Activated CD8-positive, alpha-beta memory T cell treated with anti-CD3 and anti-CD28 coated beads, Interleukin-2, amount 10 ng/mL, durations not matched to agents 7 days and 5 days (primary cell): ENCODE data around the gene TDP2. TPM values are rescaled to one million over a fixed set of nuclear protein-coding genes. Genes with fewer than 3 reads are reported as not detected.
"Not testable (repeated sequence)": the region's sequence is repeated elsewhere in the genome, so short reads cannot be mapped to it uniquely, and the experiment has no call there.

Experiments used
- ATAC-seq: fragments of 150-1000 bp; cut with Tn5 transposase; one replicate; pipeline ENCODE4 v1.10.0; 2021; ENCODE audit warnings: moderate library complexity
- CTCF ChIA-PET: fragments of 350-600 bp; sonication (Branson Sonifier 250); formaldehyde crosslinking; loops from one replicate; lab custom pipeline; 2021; ENCODE audit warnings: antibody characterized with exemption; lab: Charles Lee
- DNase-seq: peaks from one replicate; pipeline ENCODE4 v3.0.0-alpha.2; 2020
- H3K27ac Mint-ChIP-seq: one replicate; pipeline ENCODE4 v1.8.0; 2021; ENCODE audit warnings: mild to moderate bottlenecking, mixed read lengths
- H3K27me3 Mint-ChIP-seq: one replicate; pipeline ENCODE4 v1.8.0; 2021; ENCODE audit warnings: mixed read lengths
- H3K36me3 Mint-ChIP-seq: one replicate; pipeline ENCODE4 v1.8.0; 2021; ENCODE audit warnings: mild to moderate bottlenecking, mixed read lengths
- H3K4me1 Mint-ChIP-seq: one replicate; pipeline ENCODE4 v1.8.0; 2021; ENCODE audit warnings: mixed read lengths
- H3K4me3 Mint-ChIP-seq: one replicate; pipeline ENCODE4 v1.8.0; 2021; ENCODE audit warnings: mild to moderate bottlenecking, moderate library complexity, mixed read lengths
- H3K9me3 Mint-ChIP-seq: one replicate; pipeline ENCODE4 v1.8.0; 2022; ENCODE audit warnings: low read depth, mixed read lengths
- total RNA-seq, 2 experiments: library from RNA; stranded (reverse); gene quantifications; one replicate each; pipeline ENCODE4 v1.2.3, GENCODE V29; 2021

Gene TDP2
- total RNA-seq, 2 experiments from 2014 or later, result 40.5 to 45.7 TPM

DNA sequence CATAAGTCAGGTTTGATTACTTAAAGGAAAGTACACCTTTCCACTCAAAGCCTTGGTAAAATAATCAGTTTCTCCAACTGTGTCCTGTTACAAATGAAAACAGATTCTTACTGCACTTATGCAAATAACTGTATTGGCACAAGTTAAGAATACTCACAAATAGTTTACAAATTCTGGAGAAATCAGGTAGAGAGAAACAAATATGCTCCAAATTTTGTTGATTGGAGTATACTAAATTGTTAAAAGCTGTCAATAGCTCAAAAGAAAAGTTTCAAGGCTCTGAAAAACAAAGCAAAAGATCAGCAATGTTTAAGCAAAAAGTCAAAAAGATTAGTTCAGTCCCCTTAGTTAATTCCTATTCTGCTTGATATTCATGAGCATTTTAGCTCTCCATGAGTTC, 3.8 kb upstream of the TDP2 start:
- CTCF ChIA-PET, result not testable (repeated sequence)

DNA sequence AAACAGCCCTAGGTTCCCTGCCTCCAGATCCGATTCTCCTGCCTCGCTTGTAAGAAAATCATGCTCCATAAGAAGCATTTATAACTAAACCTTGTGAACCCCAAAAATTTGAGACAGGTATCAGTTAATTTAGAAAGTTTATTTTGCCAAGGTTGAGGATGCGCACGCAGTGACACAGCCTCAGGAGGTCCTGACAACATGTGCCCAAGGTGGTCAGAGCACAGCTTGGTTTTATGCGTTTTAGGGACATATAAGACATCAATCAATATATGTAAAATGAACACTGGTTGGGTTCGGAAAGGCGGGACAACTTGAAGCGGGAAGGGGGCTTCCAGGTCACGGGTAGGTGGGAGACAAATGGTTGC, 2.3 kb upstream of the TDP2 start:
- CTCF ChIA-PET, result interaction anchor here (1.1 kb wide), 1 partner anchor 23 kb away, joined by 4 read pairs; the partner anchor contains the start of gene KIAA0319
- Mint-ChIP-seq H3K36me3 (peaks cover 37% of the 10 kb centered on the region), H3K27me3 (no peaks in the 10 kb centered on the region), H3K27ac (no peak overlapping the region), H3K9me3 (peaks cover 23% of the 10 kb centered on the region), H3K4me3 (peak overlapping the region; percentile 97), H3K4me1 (peaks cover 39% of the 10 kb centered on the region)
- DNase-seq (no peak), ATAC-seq (no peak)

More for the DNA sequence above, 3.8 kb upstream of the TDP2 start:
- peaks cover 27% of the 10 kb centered on the region for H3K9me3 Mint-ChIP-seq
- peaks cover 27% of the 10 kb centered on the region for H3K4me1 Mint-ChIP-seq
- not testable (repeated sequence) for DNase-seq, ATAC-seq, H3K27me3 Mint-ChIP-seq, H3K4me3 Mint-ChIP-seq, H3K27ac Mint-ChIP-seq
- H3K36me3 Mint-ChIP-seq, result peaks cover 41% of the 10 kb centered on the region

DNA sequence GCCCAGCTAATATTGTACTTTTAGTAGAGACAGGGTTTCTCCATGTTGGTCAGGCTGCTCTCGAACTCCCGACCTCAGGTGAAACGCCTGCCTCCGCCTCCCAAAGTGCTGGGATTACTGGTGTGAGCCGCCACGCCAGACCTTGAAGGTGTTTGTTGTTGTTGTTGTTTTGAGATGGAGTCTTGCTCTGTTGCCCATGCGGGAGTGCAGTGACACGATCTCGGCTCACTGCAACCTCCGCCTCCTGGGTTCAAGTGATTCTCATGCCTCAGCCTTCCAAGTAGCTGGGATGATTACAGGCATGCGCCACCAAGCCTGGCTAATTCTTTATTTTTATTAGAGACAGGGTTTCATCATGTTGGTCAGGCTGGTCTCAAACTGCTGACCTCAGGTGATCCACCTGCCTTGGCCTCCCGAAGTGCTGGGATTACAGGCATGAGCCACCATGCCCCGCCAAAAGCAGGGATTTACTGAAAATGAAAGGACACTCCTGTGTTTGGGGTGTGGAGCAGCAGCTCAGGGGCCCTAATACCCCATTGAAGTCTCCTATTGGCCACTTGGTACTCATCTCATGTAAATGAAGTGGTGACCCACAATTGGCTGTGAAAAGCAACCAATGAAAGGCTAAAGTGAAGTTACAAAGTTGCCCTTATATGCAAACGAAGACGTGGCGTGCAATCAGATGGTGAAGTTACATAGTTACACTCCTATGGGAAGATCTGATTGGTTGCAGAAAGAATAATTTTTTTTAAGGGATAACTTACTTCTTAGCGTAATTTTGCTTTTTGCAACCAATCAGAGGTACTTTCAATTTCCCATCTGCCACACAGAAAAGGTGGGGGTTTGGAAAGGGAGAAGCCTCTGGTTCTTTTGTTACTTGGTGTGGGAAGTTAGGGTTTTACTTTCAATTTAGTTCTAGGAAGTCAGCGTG, 1.6 kb upstream of the TDP2 start:
- CTCF ChIA-PET, ATAC-seq, DNase-seq, H3K27me3 Mint-ChIP-seq: not testable (repeated sequence)
- H3K4me3 Mint-ChIP-seq, result peak overlapping the region; percentile 97
- peaks cover 20% of the 10 kb centered on the region for H3K9me3 Mint-ChIP-seq
- H3K36me3 Mint-ChIP-seq, result peaks cover 40% of the 10 kb centered on the region
- peak overlapping the region; percentile 31 for H3K27ac Mint-ChIP-seq
- peaks cover 46% of the 10 kb centered on the region for H3K4me1 Mint-ChIP-seq

DNA sequence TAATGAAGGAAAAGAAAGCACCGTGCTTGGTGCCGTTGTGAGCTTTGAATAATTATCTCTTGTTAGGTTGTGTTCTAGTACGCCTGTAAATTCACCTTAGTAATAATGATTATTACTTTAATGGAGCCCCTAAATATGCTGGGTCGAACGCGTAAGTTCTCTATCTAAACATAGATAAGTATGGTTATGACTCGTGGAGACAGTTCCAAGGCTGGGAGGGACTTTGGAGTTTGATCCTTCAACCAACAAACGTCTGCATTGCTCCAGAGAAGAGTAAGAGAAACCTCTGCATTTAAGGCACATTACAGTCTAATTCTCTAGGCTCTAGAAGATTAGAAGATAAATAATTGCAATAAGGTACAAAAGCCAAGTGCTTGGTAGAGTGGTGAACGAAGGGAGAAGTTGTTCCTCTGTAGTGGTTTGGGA, 692 bp upstream of the TDP2 start:
- H3K4me3 Mint-ChIP-seq, result peak overlapping the region; percentile 97
- peak overlapping the region; percentile 98 for H3K27ac Mint-ChIP-seq
- H3K36me3 Mint-ChIP-seq, result peaks cover 42% of the 10 kb centered on the region
- ATAC-seq, result no peak
- CTCF ChIA-PET, result interaction anchor here (0.6 to 1.9 kb wide), 7 partner anchors 21 to 351 kb away, joined by 3 to 14 read pairs (median 4); partner anchors contain the start of genes ALDH5A1 and KIAA0319
- DNase-seq, result no peak
- peaks cover 47% of the 10 kb centered on the region for H3K4me1 Mint-ChIP-seq
- H3K27me3 Mint-ChIP-seq, result no peaks in the 10 kb centered on the region
- peaks cover 14% of the 10 kb centered on the region for H3K9me3 Mint-ChIP-seq

DNA sequence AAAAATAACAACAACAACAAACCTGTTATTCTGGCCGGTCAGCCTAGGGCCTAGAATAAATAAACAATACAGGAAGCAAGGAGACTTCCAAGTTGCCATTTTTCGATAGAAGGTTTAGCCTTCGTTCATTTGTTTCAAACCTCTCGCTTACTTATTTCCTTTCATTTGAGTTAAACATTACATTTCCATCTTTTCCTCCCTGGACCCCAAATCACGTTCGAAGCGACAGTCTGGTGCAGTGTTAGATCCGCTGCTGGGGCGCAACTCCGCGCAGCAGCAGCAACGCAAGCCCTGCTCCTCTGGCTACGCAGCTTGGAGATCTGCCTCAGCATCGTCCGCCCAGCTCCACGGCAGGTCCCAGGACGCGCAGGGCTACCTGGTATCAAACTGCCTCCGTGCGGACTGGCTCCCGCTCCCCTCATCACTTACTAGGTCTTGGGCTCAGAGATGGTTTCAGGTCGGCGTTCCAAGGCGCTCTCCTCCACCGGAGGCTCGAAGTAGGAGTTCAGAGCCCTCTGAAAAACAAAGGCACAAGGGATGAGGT, 530 bp downstream of the TDP2 start:
- Mint-ChIP-seq H3K27me3 (no peaks in the 10 kb centered on the region), H3K9me3 (peaks cover 13% of the 10 kb centered on the region), H3K27ac (peak overlapping the region; percentile 98), H3K4me3 (peak overlapping the region; percentile 97), H3K4me1 (peaks cover 47% of the 10 kb centered on the region), H3K36me3 (peaks cover 47% of the 10 kb centered on the region)
- peak; percentile 58 for ATAC-seq
- CTCF ChIA-PET, result interaction anchor here (0.7 to 1.9 kb wide), 9 partner anchors 20 to 235 kb away, joined by 3 to 14 read pairs (median 4); partner anchors contain the start of genes ALDH5A1 and KIAA0319
- peak; percentile 71 for DNase-seq

DNA sequence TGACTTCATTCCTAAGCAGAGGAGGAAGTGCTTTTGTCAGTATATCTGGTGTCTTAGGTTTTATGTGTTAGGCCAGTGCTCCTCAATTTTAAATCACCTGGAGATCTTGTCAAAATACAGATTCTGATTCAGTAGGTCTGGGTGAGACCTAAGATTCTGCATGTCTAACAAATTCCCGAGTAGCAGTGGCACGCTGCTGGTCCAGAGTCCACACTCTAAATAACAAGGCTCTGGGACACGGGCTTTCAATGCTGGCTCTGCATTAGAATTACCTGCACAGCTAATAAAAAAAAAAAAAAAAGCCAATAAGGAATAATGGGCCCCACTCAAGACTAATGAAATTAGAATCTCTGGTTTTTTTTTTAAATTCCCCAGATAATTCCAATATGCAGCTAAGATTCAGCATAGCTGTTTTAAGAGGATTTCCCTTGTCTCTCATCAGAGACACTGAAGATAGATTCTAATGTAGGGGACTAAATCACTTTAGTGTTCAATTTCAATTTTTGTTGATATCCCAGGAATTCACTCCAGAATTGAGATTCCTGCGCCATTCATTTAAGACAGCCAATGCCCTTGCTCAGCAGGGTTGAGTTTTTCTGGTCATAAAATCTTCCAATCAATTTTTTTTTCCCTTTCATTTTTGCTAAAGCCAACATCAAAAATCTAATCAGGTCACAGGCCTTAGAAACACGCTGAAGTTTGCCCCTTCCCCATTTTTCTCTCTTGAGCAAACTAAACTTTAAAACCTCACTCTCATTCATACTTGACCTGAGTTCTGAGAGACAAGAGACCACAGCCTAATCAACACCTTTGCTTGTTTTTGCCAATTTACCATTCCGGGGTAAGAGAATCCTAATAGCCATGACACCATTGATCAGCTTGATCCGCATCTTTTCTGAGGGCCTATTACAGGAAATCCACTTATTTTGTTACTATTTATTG, 2.4 kb downstream of the TDP2 start:
- peak overlapping the region; percentile 4 for H3K27ac Mint-ChIP-seq
- peaks cover 41% of the 10 kb centered on the region for H3K36me3 Mint-ChIP-seq
- peak overlapping the region; percentile 39 for H3K4me3 Mint-ChIP-seq
- ATAC-seq (no peak), DNase-seq (no peak)
- peaks cover 5% of the 10 kb centered on the region for H3K9me3 Mint-ChIP-seq
- no peaks in the 10 kb centered on the region for H3K27me3 Mint-ChIP-seq
- peaks cover 45% of the 10 kb centered on the region for H3K4me1 Mint-ChIP-seq
- CTCF ChIA-PET, result interaction anchor here (1.9 kb wide), 1 partner anchor 18 kb away, joined by 7 read pairs; the partner anchor contains the start of gene KIAA0319

DNA sequence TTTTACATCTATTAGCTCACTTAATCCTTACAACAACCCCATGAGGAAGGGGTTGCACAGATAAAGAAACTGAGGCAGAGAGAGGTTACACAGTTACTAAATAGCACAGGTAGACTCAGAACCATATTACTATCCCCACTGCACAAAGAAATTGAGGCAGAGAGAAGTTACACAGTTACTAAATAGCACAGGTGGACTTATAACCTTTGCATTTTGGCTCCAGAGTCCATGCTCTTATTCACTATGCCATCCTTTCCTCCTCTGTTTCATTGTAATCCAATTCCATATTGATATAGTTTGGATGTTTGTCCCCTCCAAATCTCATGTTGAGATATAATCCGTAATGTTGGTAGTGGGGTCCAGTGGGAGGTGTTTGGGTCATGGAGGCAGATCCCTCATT, 3.5 kb downstream of the TDP2 start:
- Mint-ChIP-seq H3K36me3 (peaks cover 39% of the 10 kb centered on the region), H3K27ac (no peak overlapping the region), H3K27me3 (no peaks in the 10 kb centered on the region), H3K4me3 (no peak overlapping the region), H3K9me3 (no peaks in the 10 kb centered on the region), H3K4me1 (peaks cover 36% of the 10 kb centered on the region)
- ATAC-seq (no peak), DNase-seq (no peak)
- CTCF ChIA-PET, result interaction anchor here (1.0 kb wide), 1 partner anchor 79 kb away, joined by 3 read pairs; no protein-coding TSS in a partner anchor

DNA sequence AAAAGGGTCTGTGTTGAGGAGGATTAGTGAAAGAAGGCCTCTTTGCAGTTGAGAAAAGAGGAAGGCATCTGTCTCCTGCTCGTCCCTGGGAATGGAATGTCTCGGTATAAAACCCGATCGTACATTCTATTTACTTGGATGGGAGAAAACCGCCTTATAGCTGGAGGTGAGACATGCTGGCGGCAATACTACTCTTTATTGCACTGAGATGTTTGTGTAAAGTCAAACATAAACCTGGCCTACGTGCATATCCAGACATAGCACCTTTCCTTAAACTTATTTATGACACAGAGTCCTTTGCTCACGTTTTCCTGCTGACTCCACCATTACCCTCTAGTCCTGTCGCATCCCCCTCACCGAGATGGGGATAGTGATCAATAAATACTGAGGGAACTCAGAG, 4.5 kb downstream of the TDP2 start:
- H3K4me1 Mint-ChIP-seq, result peaks cover 31% of the 10 kb centered on the region

DNA sequence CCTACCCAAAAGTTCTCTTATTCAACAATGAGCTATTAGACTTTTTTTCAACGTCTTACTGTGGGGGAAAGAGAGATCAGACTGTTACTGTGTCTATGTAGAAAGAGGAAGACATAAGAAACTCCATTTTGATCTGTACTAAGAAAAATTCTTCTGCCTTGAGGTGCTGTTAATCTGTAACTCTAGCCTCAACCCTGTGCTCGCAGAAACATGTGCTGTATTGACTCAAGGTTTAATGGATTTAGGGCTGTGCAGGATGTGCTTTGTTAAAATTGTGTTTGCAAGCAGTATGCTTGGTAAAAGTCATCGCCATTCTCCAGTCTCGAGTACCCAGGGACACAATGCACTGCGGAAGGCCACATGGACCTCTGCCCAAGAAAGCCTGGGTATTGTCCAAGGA, 4.9 kb downstream of the TDP2 start:
- H3K4me3 Mint-ChIP-seq, H3K27me3 Mint-ChIP-seq: not testable (repeated sequence)

More for the DNA sequence above, 4.5 kb downstream of the TDP2 start:
- CTCF ChIA-PET, result interaction anchor here (1.0 kb wide), 1 partner anchor 78 kb away, joined by 3 read pairs; no protein-coding TSS in a partner anchor
- peaks cover 45% of the 10 kb centered on the region for H3K36me3 Mint-ChIP-seq
- H3K4me3 Mint-ChIP-seq, result no peak overlapping the region
- H3K27me3 Mint-ChIP-seq, result no peaks in the 10 kb centered on the region
- no peak overlapping the region for H3K27ac Mint-ChIP-seq
- DNase-seq, result no peak
- no peak for ATAC-seq
- H3K9me3 Mint-ChIP-seq, result no peaks in the 10 kb centered on the region

DNA sequence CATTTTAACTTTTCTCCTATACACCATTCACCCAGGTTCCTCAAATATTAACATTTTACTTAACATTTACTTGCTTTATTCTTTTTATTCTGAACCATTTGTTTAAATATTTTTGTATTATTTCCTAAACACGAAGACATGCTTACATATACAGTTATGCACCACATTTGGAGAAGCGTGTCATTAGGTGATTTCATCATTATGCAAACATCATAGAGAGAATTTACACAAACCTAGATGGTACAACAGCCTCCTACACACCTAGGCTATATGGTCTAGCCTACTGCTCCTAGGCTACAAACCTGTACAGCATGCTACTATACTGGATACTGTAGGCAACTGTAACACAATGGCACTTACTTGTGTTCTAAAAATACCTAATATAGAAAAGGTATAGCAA, 6.6 kb downstream of the TDP2 start:
- DNase-seq (no peak), ATAC-seq (no peak)
- Mint-ChIP-seq H3K9me3 (no peaks in the 10 kb centered on the region), H3K36me3 (peaks cover 55% of the 10 kb centered on the region), H3K4me1 (peaks cover 33% of the 10 kb centered on the region), H3K27ac (no peak overlapping the region), H3K4me3 (no peak overlapping the region), H3K27me3 (no peaks in the 10 kb centered on the region)
- CTCF ChIA-PET, result no interaction called here

More for the DNA sequence above, 4.9 kb downstream of the TDP2 start:
- H3K9me3 Mint-ChIP-seq, CTCF ChIA-PET, DNase-seq, H3K27ac Mint-ChIP-seq, ATAC-seq: not testable (repeated sequence)
- peaks cover 48% of the 10 kb centered on the region for H3K36me3 Mint-ChIP-seq
- H3K4me1 Mint-ChIP-seq, result peaks cover 29% of the 10 kb centered on the region

DNA sequence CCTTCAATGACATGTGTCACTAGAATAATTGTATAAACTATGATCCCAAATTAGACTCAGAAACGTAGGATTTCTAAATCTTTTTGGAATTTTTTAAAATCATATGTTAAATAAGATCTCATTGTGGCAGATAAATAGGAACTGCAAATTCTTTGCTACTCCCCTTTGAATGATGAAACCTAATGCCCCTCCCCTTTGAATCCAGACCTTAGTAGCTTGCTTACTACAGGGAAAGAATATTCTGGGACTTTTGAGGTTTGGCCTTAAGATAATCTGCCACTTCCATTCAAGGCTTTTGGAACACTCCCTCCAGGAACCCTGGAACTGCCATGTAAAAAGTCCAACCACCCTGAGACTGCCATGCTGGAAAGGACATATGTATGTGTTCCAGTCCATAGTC, 7.1 kb downstream of the TDP2 start:
- Mint-ChIP-seq H3K4me1 (peaks cover 28% of the 10 kb centered on the region), H3K4me3 (no peak overlapping the region), H3K9me3 (no peaks in the 10 kb centered on the region), H3K27ac (no peak overlapping the region), H3K36me3 (peaks cover 53% of the 10 kb centered on the region), H3K27me3 (no peaks in the 10 kb centered on the region)
- no peak for DNase-seq
- CTCF ChIA-PET, result no interaction called here
- no peak for ATAC-seq

DNA sequence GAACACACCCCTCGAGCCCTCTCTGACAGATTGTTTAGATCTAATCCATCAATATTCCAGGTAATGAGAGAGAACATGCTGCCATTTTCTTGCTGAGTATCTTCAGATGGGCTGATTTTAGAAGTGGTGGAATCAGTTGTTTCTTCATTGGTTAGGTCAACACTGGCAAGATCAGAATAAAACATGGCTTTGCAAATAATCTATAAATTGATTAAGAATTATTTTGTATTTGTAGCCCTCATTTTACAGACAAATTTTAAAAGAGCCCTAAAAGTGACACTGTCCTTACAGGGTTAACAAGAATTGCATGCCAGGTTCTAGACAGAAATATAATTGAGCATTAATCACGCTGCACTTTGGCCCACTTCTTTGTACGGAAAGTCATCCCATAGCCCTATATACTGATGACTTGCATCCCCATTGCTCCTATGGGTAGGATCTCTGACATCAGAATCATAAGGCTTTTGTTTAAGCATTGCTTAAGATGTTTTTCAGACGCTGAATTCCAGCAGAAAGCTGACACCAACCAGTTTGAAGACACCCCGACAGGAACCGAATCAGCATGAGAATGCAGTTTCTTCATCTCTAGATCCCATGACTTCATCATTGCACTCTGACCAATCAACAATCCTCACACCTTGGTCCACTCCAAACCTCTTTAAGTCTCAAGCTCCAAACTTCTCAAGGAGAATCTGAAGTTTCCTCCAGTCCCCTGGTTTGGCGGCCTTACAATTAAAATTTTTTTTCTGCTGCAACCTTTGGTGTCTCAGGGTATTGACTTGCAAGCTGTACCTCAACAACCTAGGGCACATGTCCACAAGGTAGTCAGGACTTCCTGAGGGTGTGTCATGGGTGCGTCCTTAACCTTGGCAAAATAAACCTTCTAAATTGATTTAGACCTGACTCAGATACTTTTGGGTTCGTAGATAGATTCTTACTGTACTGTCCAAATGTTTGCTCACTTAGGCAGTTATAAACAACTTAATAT, 7.8 kb downstream of the TDP2 start:
- H3K36me3 Mint-ChIP-seq, result peaks cover 52% of the 10 kb centered on the region
- H3K4me1 Mint-ChIP-seq, result peaks cover 25% of the 10 kb centered on the region
- no peaks in the 10 kb centered on the region for H3K27me3 Mint-ChIP-seq
- CTCF ChIA-PET, result no interaction called here
- H3K27ac Mint-ChIP-seq, result no peak overlapping the region
- H3K9me3 Mint-ChIP-seq, result no peaks in the 10 kb centered on the region
- H3K4me3 Mint-ChIP-seq, result no peak overlapping the region
- DNase-seq (no peak), ATAC-seq (no peak)
